Eye (tissue), 1 donor: ENCODE measurements around the gene PDE6A.
A peak's percentile ranks its signal among the peaks of the same experiment; 100 is the strongest.

Experiments
- DNase-seq: peaks from one replicate; pipeline ENCODE4 v3.0.0-alpha.2; 2015

PDE6A gene

GRCh38 chr5:149833116-149833827 is 111.3 kb downstream of the PDE6A start:
- no peak for DNase-seq

GRCh38 chr5:149832636-149833035 is 112.0 kb downstream of the PDE6A start:
- no peak for DNase-seq

GRCh38 chr5:149831492-149831891 is 113.1 kb downstream of the PDE6A start:
- no peak for DNase-seq

GRCh38 chr5:149830579-149830978 is 114.0 kb downstream of the PDE6A start:
- DNase-seq, result no peak

- no peak for DNase-seq
Measured at GRCh38 chr5:149829954-149830353, 114.6 kb downstream of the PDE6A start.

- peak; percentile 96 for DNase-seq
Measured at GRCh38 chr5:149828161-149829011, 116.2 kb downstream of the PDE6A start.

- DNase-seq, result no peak
Measured at GRCh38 chr5:149827546-149827945, 117.0 kb downstream of the PDE6A start.

GRCh38 chr5:149827086-149827485 is 117.5 kb downstream of the PDE6A start:
- no peak for DNase-seq

- DNase-seq, result no peak
Measured at GRCh38 chr5:149826574-149826973, 118.0 kb downstream of the PDE6A start.

GRCh38 chr5:149824846-149825245 is 119.7 kb downstream of the PDE6A start:
- peak; percentile 19 for DNase-seq

GRCh38 chr5:149824120-149824519 is 120.5 kb downstream of the PDE6A start:
- DNase-seq, result no peak

- no peak for DNase-seq
Measured at GRCh38 chr5:149823375-149823774, 121.2 kb downstream of the PDE6A start.

GRCh38 chr5:149822301-149822700 is 122.3 kb downstream of the PDE6A start:
- DNase-seq, result no peak

GRCh38 chr5:149820536-149821510 is 123.8 kb downstream of the PDE6A start:
- no peak for DNase-seq

- no peak for DNase-seq
Measured at GRCh38 chr5:149820012-149820411, 124.6 kb downstream of the PDE6A start.

GRCh38 chr5:149818116-149818515 is 126.5 kb downstream of the PDE6A start:
- DNase-seq, result no peak

GRCh38 chr5:149817539-149818060 is 127.0 kb downstream of the PDE6A start:
- DNase-seq, result no peak

- no peak for DNase-seq
Measured at GRCh38 chr5:149816661-149817060, 127.9 kb downstream of the PDE6A start.

GRCh38 chr5:149811453-149811852 is 133.1 kb downstream of the PDE6A start:
- DNase-seq, result no peak

- DNase-seq, result no peak
Measured at GRCh38 chr5:149810856-149811255, 133.7 kb downstream of the PDE6A start.

- DNase-seq, result no peak
Measured at GRCh38 chr5:149809931-149810691, 134.5 kb downstream of the PDE6A start.
